WTC11 (cell line): ENCODE data around the gene SIPA1L2. TPM values are rescaled to one million over a fixed set of nuclear protein-coding genes. Genes with fewer than 3 reads are reported as not detected.

Experiments used
- ATAC-seq: fragments of 200-7000 bp; cut with Tn5 transposase; 2 replicates; pipeline ENCODE4 v1.10.0; 2021; ENCODE audit warnings: mild to moderate bottlenecking, moderate library complexity
- Bru-seq: library from RNA; stranded (reverse); fragments of 400-500 nt; gene quantifications from one replicate; lab custom pipeline; 2021; lab: Mats Ljungman, UMichigan
- CTCF ChIA-PET: fragments of 300-600 bp; sonication (Branson Sonifier 250); formaldehyde crosslinking; loops from one replicate; lab custom pipeline; 2021; ENCODE audit warnings: antibody characterized with exemption; lab: Charles Lee
- POLR2A ChIA-PET: fragments of 350-600 bp; sonication (Branson Sonifier 250); formaldehyde crosslinking; loops from one replicate; lab custom pipeline; 2021; ENCODE audit warnings: antibody characterized with exemption; lab: Charles Lee
- DNase-seq: peaks from one replicate; pipeline ENCODE4 v3.0.0; 2021; ENCODE audit warnings: low spot score
- H3K27ac Mint-ChIP-seq: 2 replicates; pipeline ENCODE4 v1.8.0; 2021; ENCODE audit warnings: mixed read lengths
- H3K27me3 Mint-ChIP-seq: 2 replicates; pipeline ENCODE4 v1.8.0; 2021; ENCODE audit warnings: low read depth, mild to moderate bottlenecking, moderate library complexity, mixed read lengths
- H3K36me3 Mint-ChIP-seq: 2 replicates; pipeline ENCODE4 v1.8.0; 2021; ENCODE audit warnings: mixed read lengths
- H3K4me1 Mint-ChIP-seq: 2 replicates; pipeline ENCODE4 v1.8.0; 2022; ENCODE audit warnings: mixed read lengths
- H3K4me3 Mint-ChIP-seq: 2 replicates; pipeline ENCODE4 v1.8.0; 2021; ENCODE audit warnings: mild to moderate bottlenecking, moderate library complexity, mixed read lengths
- H3K9me3 Mint-ChIP-seq: 2 replicates; pipeline ENCODE4 v1.8.0; 2021; ENCODE audit warnings: mixed read lengths
- E2F4 ChIP-seq: sonication (generic); formaldehyde crosslinking; IDR thresholded peaks from 2 replicates; pipeline ENCODE4 v1.8.1; 2022; ENCODE audit warnings: low read depth, mild to moderate bottlenecking, moderate library complexity, missing genetic modification reagents, borderline replicate concordance
- E2F5 ChIP-seq: sonication (generic); formaldehyde crosslinking; IDR thresholded peaks from 2 replicates; pipeline ENCODE4 v1.8.1; 2022; ENCODE audit warnings: mild to moderate bottlenecking, moderate library complexity, missing genetic modification reagents
- ELF4 ChIP-seq: sonication (generic); formaldehyde crosslinking; IDR thresholded peaks from 2 replicates; pipeline ENCODE4 v1.8.1; 2022; ENCODE audit warnings: low read depth, mild to moderate bottlenecking, moderate library complexity, missing genetic modification reagents
- FOXP4 ChIP-seq: sonication (generic); formaldehyde crosslinking; IDR thresholded peaks from 2 replicates; pipeline ENCODE4 v1.8.0; 2022; ENCODE audit warnings: mild to moderate bottlenecking, missing genetic modification reagents
- HMGXB4 ChIP-seq: sonication (generic); formaldehyde crosslinking; IDR thresholded peaks from 2 replicates; pipeline ENCODE4 v1.8.1; 2023; ENCODE audit warnings: mild to moderate bottlenecking, moderate library complexity, missing genetic modification reagents
- MAX ChIP-seq: sonication (generic); formaldehyde crosslinking; IDR thresholded peaks from 2 replicates; pipeline ENCODE4 v1.8.0; 2022; ENCODE audit warnings: mild to moderate bottlenecking, missing genetic modification reagents
- NFYB ChIP-seq: sonication (generic); formaldehyde crosslinking; conservative IDR thresholded peaks from 2 replicates; pipeline ENCODE4 v1.8.0; 2022; ENCODE audit warnings: low read depth, missing genetic modification reagents
- PRRX2 ChIP-seq: fragments of 250-450 bp; sonication (Bioruptor Pico); IDR thresholded peaks from 2 replicates; pipeline ENCODE4 v1.8.0; 2021; ENCODE audit warnings: mild to moderate bottlenecking
- SMAD3 ChIP-seq: sonication (generic); formaldehyde crosslinking; IDR thresholded peaks from 2 replicates; pipeline ENCODE4 v1.8.0; 2022; ENCODE audit warnings: missing genetic modification reagents, mild to moderate bottlenecking, borderline replicate concordance
- SP1 ChIP-seq: sonication (generic); formaldehyde crosslinking; conservative IDR thresholded peaks from 2 replicates; pipeline ENCODE4 v1.8.1; 2022; ENCODE audit warnings: missing genetic modification reagents
- ZNF232 ChIP-seq: sonication (generic); formaldehyde crosslinking; IDR thresholded peaks from 2 replicates; pipeline ENCODE4 v1.8.0; 2022; ENCODE audit warnings: mild to moderate bottlenecking, missing genetic modification reagents
- ZNF263 ChIP-seq: sonication (generic); formaldehyde crosslinking; IDR thresholded peaks from 2 replicates; pipeline ENCODE4 v1.8.1; 2022; ENCODE audit warnings: low read depth, mild to moderate bottlenecking, moderate library complexity, missing genetic modification reagents
- ZNF423 ChIP-seq: fragments of 250-450 bp; sonication (Bioruptor Pico); IDR thresholded peaks from 2 replicates; pipeline ENCODE4 v2.1.2; 2022; ENCODE audit warnings: mild to moderate bottlenecking, moderate library complexity
- long read RNA-seq, 3 experiments: library from RNA in 1 of 3; library from capped mRNA in 1 of 3; library from polyadenylated mRNA in 1 of 3; unstranded in 2 of 3; stranded (forward) in 1 of 3; transcript quantifications; one replicate each; pipeline ENCODE4 v2.0.0, GENCODE V29; 2021
- total RNA-seq: library from RNA; stranded (reverse); gene quantifications from 3 replicates; pipeline ENCODE4 v1.2.3, GENCODE V29; 2021

The SIPA1L2 gene
- total RNA-seq: 10.9 to 14.3 TPM (median 11.6 TPM) in 3 replicates
- percentile 57 among the genes with signal in this experiment for Bru-seq, nascent RNA
- long read RNA-seq, experiment 1, partial matches to known transcripts: 18 of 38 reads
- long read RNA-seq, experiment 1, other reads (novel, unspliced or antisense): 20 of 38 reads
- long read RNA-seq, experiment 2, partial matches to known transcripts: 4 of 14 reads
- long read RNA-seq, experiment 2, other reads (novel, unspliced or antisense): 9 of 14 reads
- long read RNA-seq, experiment 3: 0 reads

GRCh38 chr1:232630047-232630893 is at the start of gene SIPA1L2:
Gene SIPA1L2, minus strand, starts transcription at chr1:232630133. Its CDS starts 114,794 bp downstream, at chr1:232515339.
- CTCF ChIA-PET: interaction anchor here (0.9 to 1.6 kb wide), 6 partner anchors 9 to 323 kb away, joined by 3 to 9 read pairs (median 4); no protein-coding TSS in a partner anchor
- peaks cover 49% of the 10 kb centered on the region for H3K27me3 Mint-ChIP-seq

More at GRCh38 chr1:232630047-232630893, at the start of gene SIPA1L2:
- no peaks in the 10 kb centered on the region for H3K9me3 Mint-ChIP-seq
- TF ChIP-seq FOXP4 (CRISPR knock-in tag) (no peak), NFYB (CRISPR knock-in tag) (peak; percentile 96), SMAD3 (no peak), ZNF423 (CRISPR knock-in tag) (peak; percentile 96), ZNF232 (0 out of 2 replicates have a peak, but pooled peaks have one; percentile 45), PRRX2 (CRISPR knock-in tag) (no peak), ELF4 (CRISPR knock-in tag) (peak; percentile 56; the same call in 1 of the 2 replicates), E2F4 (CRISPR knock-in tag) (0 out of 2 replicates have a peak, but pooled peaks have one; percentile 0), ZNF263 (CRISPR knock-in tag) (peak; percentile 98), E2F5 (CRISPR knock-in tag) (peak; percentile 76), MAX (CRISPR knock-in tag) (peak; percentile 50; the same call in 1 of the 2 replicates), SP1 (CRISPR knock-in tag) (0 out of 2 replicates have a peak, but pooled peaks have one; percentile 23), HMGXB4 (CRISPR knock-in tag) (peak; percentile 80)
- ATAC-seq (peak; percentile 90), DNase-seq (peak; percentile 94)
- peaks cover 44% of the 10 kb centered on the region for H3K4me1 Mint-ChIP-seq
- peak within 1 kb of the TSS; percentile 92 for H3K4me3 Mint-ChIP-seq
- no peaks in the 10 kb centered on the region for H3K36me3 Mint-ChIP-seq
- POLR2A ChIA-PET: interaction anchor here (0.6 to 1.1 kb wide), 3 partner anchors 14 to 201 kb away, joined by 3 to 6 read pairs (median 3); no protein-coding TSS in a partner anchor
- no peak within 1 kb of the TSS for H3K27ac Mint-ChIP-seq
